HG02970 (cell line): ENCODE measurements around the gene RTN4RL2.
A peak's percentile ranks its signal among the peaks of the same experiment; 100 is the strongest.

Experiments
- ATAC-seq: cut with Tn5 transposase; IDR thresholded peaks from one replicate; pipeline ENCODE4 v1.9.1; 2021; ENCODE audit warnings: mild to moderate bottlenecking, moderate library complexity, moderate number of reproducible peaks; ENCODE audit not compliant: unreplicated experiment, low FRiP score

Gene RTN4RL2

DNA sequence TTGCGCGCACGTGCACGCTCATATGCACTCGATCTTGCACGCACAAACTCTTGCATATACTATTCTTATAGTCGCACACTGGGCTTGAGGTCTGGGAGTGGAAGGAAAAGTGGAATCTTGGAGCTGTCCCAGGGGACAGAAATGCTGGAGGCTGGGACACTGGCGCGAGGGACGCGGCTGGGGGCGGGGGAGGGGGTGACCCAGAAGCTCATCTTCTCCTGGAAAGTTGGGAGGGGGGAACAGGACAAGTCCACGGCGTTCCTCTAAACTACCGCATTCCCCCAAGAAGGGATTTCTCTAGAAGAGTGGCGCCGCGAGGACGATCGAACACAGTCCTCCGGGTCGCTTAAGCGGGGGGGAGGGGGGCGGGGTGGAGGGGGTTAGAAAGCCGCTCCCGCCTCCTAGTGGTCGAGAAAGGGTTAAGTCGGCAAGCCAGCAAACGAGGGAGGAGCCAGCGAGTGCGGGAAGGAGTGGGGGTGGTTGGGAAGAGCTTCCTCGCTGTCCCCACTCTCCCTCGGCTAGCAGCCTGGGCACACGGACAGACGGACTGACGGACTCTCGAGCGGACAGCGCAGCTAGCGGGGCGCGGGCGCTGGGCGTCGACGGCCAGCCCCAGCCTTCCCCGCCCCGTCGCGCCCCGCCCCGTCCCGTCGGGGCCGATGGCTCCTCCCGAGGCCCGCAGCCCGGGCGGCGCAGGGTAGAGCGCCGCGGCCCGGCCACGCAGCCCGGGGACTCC, at the start of gene RTN4RL2:
TSS of gene RTN4RL2 (plus strand) at position 507 of the 736 bp plus-strand sequence. CDS start 338 bp downstream, outside the sequence.
- no peak for ATAC-seq

DNA sequence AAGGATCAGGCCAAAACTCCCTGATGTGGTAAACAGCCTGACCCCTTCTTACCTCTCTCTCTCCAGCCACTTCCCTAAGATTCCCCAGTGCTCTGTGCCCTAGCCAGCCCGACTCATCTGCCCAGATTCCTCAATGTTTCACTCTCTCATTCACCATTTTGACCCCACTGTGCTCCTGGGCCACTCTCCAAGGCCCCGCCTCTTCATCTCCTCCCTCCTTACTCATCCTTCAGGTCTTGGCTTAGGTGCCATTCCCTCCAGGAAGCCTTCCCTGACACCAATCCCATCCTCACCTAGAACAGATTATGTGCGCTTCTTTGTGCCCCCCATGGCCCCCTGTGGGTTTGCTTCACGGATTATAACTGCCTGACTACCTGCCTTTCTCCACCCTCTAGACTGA, 46.6 kb upstream of the RTN4RL2 start:
- no peak for ATAC-seq

DNA sequence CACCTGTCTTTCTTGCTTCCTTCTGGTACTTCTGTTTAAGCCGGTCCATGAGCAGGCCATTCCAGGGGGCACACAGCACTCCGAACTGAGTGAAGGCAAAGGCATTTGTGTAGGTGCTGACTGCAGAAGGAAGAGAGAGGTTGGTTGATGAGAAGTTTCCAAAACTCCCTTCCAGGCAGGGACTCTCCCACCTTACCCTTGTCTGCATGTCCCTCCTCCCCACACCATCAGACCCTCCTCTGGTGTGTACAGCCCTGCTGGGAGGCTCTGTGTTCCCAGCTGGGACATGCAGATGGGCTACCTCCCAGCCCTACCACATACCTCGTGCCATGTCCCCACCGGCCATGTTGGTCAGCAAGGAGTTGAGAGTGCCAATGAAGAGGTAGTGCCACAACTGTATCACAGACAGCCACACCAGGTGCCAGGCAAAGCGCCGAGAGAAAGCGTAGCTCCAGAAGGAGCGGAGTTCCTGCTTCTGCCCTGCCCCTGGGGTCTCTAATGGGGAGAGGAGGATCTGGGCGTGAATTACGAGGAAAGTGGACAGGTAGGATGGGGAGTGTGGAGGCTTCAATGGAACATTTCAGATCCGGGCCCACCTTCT, 45.6 kb upstream of the RTN4RL2 start:
- ATAC-seq, result no peak

DNA sequence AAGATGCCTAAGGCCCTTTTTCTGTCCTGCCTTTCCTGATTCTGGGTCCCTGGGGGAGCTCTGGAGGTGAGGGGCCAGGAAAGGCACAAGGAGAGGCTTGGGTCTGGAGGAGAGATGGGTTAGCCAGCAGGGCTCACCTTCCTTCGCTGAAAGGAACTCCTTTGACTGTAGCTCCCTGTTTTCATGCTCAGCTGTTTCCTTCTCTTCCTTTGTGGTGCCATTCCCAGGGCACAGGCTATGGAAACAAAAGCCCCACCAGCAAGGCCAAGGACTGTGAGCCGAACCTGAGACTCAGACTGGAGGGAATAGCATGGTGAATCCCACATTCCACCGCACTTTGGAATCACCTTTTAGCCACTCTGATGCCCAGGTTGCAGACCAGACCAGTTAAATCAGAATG, 43.9 kb upstream of the RTN4RL2 start:
- ATAC-seq, result no peak

DNA sequence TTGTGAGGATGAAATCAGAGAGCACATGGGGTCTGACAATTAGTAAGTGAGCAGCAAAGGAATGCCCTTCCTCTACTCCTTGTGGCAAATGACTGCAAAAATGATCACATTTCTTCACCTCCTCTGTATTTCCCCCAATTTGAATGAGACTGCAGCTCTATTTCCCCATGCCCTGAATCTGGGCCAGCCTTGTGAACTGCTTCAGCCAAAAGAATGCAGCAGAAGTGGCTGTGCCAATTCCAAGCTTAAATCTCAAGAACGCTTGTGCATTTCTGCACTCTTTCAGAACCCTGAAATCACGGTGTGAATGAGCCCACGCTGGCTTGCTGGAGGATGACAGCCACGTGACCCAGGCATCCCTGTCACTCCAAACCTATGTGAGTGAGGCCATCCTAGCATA, 43.3 kb upstream of the RTN4RL2 start:
- ATAC-seq, result no peak

DNA sequence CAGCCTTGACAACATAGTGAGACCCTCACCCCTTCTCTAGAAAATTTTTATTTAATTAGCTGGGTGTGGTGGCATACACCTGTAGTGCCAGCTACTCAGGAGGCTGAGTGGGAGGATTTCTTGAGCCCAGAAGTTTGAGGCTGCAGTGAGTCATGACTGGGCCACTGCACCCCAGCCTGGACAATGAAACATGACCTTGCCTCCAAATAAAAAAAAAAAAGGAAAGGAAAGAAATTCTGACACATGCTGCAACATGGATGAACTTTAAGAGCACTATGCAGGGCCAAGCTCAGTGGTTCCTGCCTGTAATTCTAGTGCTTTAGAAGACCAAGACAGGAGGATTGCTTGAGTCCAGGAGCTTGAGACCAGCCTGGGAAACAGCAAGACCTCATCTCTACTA, 42.2 kb upstream of the RTN4RL2 start:
- no peak for ATAC-seq

DNA sequence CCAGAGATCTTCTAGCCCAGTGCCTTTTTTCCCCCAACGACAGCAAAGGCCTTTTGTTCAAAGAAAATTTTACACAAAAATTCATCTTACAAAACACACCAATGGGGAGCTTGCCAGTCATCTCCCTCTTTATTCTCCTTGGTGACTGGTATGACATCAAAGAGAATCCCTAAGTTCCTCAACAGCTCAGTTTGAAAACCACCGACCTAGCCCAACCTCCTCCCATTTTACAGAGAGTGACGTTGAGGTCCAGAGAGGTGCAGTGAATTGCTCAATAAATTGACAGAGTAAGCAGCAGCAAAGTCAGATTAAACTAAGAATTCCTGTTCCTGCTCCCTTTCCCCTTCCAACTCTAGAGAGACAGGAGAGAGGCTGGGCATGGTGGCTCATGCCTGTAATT, 41.2 kb upstream of the RTN4RL2 start:
- ATAC-seq, result no peak

DNA sequence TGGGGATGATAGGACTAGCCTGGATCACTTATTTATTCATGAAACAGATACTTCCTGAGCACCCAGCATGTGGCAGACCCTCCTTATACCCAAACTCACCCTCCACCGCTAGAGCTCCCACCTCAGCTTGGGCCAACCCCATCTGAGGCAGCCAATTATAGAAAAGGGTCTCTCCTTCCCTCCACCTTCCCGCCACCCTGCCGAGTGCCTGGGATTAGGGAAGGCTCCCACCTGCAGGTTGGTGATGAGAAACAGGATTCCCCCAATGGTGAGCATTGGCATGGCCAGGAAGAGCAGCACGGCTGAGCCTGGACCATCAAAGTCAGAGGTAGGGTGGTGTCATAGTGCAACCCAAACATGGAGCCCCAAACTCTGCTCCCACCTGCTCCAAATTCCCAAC, 39.3 kb upstream of the RTN4RL2 start:
- ATAC-seq, result no peak

DNA sequence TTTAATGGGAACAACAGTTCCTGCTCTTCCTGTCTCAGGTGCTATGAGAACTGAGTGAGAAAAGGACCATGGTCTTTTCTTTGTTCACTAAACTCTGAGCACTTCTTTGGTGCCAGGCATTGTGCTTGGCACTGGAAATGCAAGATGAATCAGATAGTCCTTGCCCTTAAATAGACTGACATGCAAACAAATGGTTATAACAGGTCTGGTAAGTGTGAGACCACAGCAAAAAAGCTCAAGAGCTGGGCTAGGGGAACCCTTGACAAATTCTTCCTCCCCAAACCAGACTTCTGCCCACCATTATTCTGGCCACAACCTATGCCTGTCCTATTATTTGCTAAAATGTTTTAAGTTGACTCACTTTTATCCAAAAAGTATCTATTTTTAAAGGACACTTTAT, 38.5 kb upstream of the RTN4RL2 start:
- no peak for ATAC-seq

DNA sequence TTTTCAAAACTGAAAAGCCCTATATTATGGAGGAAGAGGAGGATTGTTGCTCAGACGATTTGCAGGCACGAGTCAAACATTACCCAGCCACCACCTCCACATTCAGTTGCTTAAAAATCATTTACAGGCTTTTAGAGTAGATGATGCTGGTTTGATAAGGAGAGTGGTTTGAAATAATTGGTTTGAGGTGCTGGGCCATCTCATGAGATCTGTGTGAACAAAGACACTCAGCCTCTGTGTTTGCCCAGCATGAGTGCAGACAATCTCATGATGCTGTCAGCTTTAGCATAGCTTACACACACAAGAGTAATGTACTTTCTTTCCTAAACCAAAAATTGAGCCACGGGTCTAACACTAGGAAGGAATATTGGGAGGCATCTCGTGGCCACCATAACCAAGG, 37.7 kb upstream of the RTN4RL2 start:
- no peak for ATAC-seq

DNA sequence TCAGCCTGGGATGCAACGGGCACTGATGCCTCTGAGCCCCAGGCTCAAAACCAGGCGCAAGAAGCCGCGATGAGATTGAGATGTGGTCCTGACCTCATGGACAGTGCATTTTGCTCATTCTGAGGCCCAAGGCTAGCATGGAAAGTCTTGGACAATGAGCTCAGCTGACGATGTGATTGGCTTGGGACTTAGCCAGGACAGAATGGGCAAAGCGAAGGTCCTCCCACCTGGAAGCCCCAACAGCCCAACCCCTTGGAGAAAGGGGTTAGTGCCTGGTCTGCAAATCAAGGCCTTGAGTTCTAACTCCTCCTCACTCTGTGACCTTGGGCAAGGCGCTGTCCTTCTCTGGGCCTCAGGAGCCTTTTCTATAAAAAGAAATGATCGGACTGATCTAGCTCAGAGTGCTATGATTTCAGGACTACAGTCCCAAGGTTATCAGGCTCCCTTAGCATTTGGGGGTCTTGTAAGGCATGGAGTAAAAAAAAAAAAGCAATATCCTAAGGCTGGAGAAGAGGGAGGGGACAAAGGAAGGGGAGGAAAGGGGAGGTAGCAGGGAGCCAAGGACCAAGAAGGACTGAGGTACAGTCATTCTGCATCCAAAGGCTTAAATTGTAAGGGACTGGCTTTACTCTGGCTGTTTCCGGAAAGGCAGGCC, 36.1 kb upstream of the RTN4RL2 start:
- ATAC-seq, result no peak

DNA sequence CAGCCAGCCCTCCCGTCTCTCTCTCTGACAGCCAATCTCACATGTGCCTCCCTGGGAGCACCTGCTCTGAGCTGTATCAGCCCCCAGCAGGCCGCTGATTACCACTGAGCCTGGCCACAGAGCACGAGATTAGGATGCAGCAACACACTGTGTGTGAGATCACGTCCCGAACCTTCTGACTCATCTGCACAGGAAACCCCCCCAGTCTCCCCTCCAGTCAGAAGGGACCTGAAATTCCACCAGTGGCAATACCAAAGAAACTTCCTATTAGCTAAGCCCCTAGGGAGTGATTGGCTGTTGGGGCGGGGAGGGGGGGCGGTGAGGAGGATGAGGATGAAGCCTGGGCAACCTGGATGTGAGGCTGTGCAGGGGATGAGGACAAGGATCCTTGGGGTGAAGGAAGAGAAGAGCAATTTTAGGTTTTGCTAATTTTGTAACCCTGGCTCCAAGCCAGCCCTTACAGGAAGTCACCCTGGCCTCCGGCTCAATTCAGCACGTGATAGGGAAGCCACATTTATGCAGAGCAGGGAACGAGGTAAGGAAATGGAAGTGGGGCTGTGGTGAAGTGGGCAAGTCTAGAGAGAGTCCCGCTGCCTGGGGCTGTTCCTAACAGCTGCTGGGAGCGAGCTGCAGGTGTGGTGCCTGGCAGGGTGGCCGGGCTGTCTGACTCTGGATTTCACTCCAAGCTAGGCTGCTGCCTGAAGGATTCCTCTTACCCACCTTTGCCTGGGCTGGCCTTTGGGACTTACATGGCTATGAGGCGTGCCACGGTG, 35.4 kb upstream of the RTN4RL2 start:
- ATAC-seq, result peak; percentile 89

DNA sequence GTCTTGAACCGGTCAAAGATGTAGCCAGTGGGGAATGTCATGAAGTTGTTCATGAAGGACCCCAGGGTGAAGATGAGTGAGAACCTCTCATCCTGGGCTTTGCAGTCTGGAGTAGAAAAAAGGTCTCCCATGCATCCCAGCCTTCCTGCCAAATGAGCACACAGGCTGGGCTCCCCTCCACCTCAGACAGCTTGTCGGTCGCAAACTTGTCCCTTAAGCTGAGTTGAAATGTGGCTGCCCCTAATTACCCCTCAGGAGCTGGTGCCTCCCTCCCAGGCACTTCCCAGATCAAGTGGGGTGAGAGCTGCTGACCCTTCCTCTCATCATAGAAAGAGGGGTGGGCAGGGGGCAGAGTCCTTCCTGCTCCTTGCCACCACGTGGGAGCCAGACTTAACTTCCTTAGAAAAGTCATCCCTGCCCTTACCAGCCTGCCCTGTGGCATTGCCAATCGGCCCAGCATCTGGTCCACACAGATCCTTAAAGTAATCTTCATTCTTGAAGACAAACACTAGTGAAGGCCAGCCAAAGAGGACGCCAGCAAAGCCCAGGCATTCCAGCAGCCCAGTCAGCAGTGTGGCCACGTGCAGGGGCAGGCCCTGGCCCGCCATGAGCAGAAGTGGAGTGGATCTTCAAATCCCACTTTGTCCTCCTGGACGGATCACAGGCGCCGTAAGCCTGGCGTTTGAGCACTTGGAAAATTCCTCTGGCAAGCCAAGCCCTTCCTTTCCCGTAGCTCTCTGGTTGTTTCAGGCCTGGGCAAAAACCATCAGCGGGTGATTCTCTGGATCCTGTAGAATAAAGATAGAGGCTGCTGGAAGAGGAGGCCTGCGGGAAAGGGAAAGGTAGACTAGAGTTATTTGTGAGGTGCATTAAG, 34.5 kb upstream of the RTN4RL2 start:
- ATAC-seq, result no peak

DNA sequence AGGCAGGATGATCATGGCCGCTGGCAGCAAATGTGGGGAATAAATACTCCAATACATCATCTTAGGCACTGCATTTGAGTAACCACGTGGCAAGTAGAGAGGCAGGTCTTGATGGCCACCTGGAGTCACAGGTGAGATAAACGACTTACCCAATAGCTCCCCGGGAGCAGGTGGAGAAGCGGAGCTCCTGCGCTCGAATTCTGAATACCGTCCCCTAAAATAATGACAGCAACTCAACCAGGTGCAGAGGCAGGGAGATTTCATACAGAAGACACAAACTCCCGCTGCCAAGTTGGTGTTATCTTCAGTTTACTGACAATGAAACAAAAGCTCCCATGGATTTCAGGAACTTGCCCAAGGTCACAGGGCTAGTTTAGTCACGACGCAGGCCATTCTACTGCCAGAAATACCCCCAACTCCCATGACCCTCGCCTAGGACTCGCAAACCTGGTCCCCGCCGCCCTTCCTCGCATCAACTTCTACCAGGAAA, 33.8 kb upstream of the RTN4RL2 start:
- no peak for ATAC-seq

DNA sequence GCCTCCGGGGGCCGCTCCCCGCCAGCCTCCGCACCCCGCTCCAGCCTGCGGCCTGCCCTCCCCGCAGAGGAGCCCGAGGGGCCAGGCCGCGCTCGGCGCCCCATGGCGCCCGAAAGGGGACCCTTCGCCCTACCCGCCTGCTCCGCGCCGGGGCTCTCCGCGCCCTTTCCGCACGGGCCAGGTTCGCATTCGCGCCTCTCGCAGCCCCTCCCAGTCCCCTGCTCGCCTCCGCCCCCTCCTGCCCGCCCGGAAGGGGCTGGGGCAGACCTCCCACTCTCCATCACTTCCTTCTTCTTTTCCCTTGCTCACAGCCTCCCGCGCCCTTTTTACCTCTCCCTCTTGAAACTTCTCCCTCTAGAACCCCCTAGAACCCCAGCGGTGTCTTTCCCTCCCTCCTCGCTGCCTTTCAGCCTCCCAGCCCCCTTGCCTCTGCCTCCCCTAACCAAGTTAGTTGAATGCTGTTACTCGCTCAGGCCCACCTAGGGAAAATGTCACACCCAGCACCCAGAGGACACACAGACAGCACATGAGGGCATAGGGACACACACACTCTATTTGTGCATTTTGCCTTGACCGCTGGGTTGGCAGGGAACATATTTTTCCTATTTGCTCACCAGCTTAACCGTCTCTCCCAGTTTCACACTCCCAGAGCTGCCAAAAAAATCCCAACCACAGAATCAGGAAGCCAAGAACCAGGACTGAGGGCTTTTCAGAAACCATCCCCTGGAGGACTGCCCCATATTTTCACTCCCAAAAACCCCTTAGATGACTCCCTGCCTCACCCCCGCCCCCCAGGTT, 33.2 kb upstream of the RTN4RL2 start, which contains the start of gene SLC43A3:
TSS of gene SLC43A3 (minus strand) at position 193 of the 798 bp plus-strand sequence. CDS start 949 bp downstream, outside the sequence.
- ATAC-seq, result peak; percentile 41

DNA sequence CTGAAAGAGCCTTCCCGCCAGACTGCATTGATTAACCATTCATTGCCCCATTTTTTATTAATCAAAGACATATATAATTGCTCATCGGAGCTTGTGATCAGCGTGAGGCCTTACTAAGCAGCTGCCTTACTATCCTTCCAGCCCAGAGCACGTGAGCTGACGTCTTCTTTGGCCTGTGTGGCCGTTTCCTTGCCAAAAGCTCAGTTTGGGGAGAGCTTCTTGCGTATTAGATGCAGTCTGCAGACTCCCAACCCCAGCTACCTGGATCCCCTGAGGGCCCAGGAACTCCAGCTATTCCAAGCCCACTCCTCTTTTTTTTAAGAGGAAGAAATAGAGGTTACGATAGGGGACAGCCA, 32.6 kb upstream of the RTN4RL2 start:
- no peak for ATAC-seq

DNA sequence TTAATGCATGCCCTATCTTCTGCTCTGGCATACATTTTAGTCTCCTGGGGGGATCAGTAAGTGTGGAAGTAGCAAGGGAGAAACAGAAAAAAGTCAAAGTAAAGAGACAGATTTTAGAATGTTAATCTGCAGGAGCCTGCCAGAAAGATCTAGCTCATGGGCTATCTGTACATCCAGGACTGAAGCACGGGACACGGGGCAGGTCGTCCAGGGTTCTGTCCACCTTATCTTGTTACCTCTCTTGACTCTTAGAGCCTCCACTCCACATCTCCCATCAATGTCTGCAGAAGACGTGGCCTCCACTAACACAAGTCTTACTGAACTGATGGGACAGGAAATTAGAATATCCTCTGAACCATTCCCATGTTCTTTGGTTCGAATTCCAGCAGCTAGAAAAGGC, 31.7 kb upstream of the RTN4RL2 start:
- ATAC-seq, result no peak

DNA sequence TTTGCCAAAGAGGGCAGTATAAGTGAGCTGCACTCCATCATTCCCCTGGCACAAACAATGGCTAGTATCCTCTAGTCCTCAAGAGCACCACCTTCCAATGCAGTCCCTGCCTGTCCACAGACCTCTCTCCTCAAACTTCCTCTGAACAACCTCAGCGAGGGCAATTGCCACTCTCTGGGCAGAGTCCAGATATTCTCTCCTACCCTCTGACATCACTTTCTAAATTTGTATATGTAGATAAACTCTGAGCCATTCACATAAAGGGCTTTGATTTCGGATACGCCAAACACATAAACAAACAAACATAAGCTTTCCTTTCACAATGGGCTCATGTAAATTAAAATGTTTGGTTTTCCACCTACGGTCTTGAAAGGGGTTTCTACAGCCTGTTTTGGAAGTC, 30.4 kb upstream of the RTN4RL2 start:
- no peak for ATAC-seq

DNA sequence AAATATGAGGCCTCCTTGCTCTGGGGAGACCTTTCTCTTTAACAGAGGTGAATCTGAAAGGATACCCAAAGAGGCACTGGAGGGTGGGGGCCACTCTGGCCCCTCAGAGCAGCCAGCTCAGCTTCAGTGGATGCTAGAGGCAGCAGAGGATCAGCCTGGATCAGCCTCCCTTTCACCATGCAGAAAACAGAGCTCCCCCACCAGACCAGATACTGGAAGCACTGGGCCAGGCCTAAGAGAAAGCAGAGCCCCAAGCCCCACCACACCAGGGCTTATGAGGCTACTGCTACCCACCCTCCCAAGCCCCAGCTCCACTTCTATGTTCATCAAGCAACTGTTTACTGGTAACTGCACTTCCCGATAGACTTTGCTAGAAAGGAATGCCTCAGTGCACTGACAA, 29.4 kb upstream of the RTN4RL2 start:
- no peak for ATAC-seq
